ENCODE results near the gene RDH12. TPM values are rescaled to one million over a fixed set of nuclear protein-coding genes. Genes with fewer than 3 reads are reported as not detected.
A peak's percentile ranks its signal among the peaks of the same experiment; 100 is the strongest.
"Not testable (repeated sequence)": the region's sequence is repeated elsewhere in the genome, so short reads cannot be mapped to it uniquely, and the experiment has no call there.

RDH12 gene
- total RNA-seq, 2 experiments from 2014 or later: not detected

- Histone ChIP-seq H3K9me3 (ENCODE audit: low read length) (peaks cover 29% of the 10 kb centered on the region; the same call in 1 of the 2 replicates), H3K79me2 (ENCODE audit: insufficient read depth, low read depth, low read length) (no peaks in the 10 kb centered on the region), H3K4me3 (ENCODE audit: low read depth, low read length, poor library complexity, severe bottlenecking) (no peak overlapping the region), H2AFZ (ENCODE audit: low read length) (no peak overlapping the region), H3K9me2 (ENCODE audit: insufficient read depth, low read length) (no peaks in the 10 kb centered on the region), H3K36me3 (ENCODE audit: insufficient read depth, low read length) (no peaks in the 10 kb centered on the region), H4K20me1 (ENCODE audit: insufficient read depth, low read length) (no peaks in the 10 kb centered on the region), H3K4me1 (ENCODE audit: insufficient read depth, low read length, poor library complexity, severe bottlenecking) (no peaks in the 10 kb centered on the region), H3K4me2 (ENCODE audit: low read length) (no peak overlapping the region), H3K27ac (ENCODE audit: low read depth, low read length, poor library complexity, severe bottlenecking) (no peak overlapping the region)
- ChIA-PET CTCF (ENCODE audit: unreplicated experiment) (no interaction called here), POLR2A (interaction anchor here (0.8 kb wide), 1 partner anchor 12 kb away, joined by 3 read pairs; no protein-coding TSS in a partner anchor)
- BruUV-seq (replicated peaks): no TSS peak
- peak; percentile 56 for DNase-seq (ENCODE audit: low spot score)
- TF ChIP-seq EZH2phosphoT487 (IDR thresholded peaks at IDR 0.05; ENCODE audit: borderline replicate concordance, low read depth, low read length) (no peak), CTCF (conservative IDR thresholded peaks at IDR 0.05; ENCODE audit: low read length) (no peak)
- intact Hi-C loops (cut with micrococcal nuclease; ENCODE audit: unreplicated experiment): no loop called here
Measured at GRCh38 chr14:67710209-67710608, 8.5 kb downstream of the RDH12 start.

GRCh38 chr14:67717048-67717447, 15.4 kb downstream of the RDH12 start:
- POLR2A ChIA-PET: no interaction called here
- no TSS peak for BruUV-seq (replicated peaks)
- Histone ChIP-seq H3K4me2 (ENCODE audit: low read length) (no peak overlapping the region), H4K20me1 (ENCODE audit: insufficient read depth, low read length) (no peaks in the 10 kb centered on the region), H3K79me2 (ENCODE audit: insufficient read depth, low read depth, low read length) (no peaks in the 10 kb centered on the region), H3K27ac (ENCODE audit: low read depth, low read length, poor library complexity, severe bottlenecking) (no peak overlapping the region), H3K9me2 (ENCODE audit: insufficient read depth, low read length) (no peaks in the 10 kb centered on the region), H3K9me3 (ENCODE audit: low read length) (no peaks in the 10 kb centered on the region), H3K4me1 (ENCODE audit: insufficient read depth, low read length, poor library complexity, severe bottlenecking) (no peaks in the 10 kb centered on the region), H3K4me3 (ENCODE audit: low read depth, low read length, poor library complexity, severe bottlenecking) (no peak overlapping the region), H2AFZ (ENCODE audit: low read length) (no peak overlapping the region), H3K36me3 (ENCODE audit: insufficient read depth, low read length) (no peaks in the 10 kb centered on the region)
- DNase-seq (ENCODE audit: low spot score): no peak
- no peak for TF ChIP-seq CTCF (conservative IDR thresholded peaks at IDR 0.05; ENCODE audit: low read length)
- no peak for TF ChIP-seq EZH2phosphoT487 (IDR thresholded peaks at IDR 0.05; ENCODE audit: borderline replicate concordance, low read depth, low read length)
- intact Hi-C loops (cut with micrococcal nuclease; ENCODE audit: unreplicated experiment): no loop called here
- CTCF ChIA-PET (ENCODE audit: unreplicated experiment): no interaction called here

GRCh38 chr14:67718265-67718664, 16.6 kb downstream of the RDH12 start:
- DNase-seq (ENCODE audit: low spot score): no peak
- H2AFZ ChIP-seq (ENCODE audit: low read length): no peak overlapping the region
- no peaks in the 10 kb centered on the region for H4K20me1 ChIP-seq (ENCODE audit: insufficient read depth, low read length)
- H3K4me2 ChIP-seq (ENCODE audit: low read length): no peak overlapping the region
- no peaks in the 10 kb centered on the region for H3K9me2 ChIP-seq (ENCODE audit: insufficient read depth, low read length)
- no TSS peak for BruUV-seq (replicated peaks)
- intact Hi-C loops (cut with micrococcal nuclease; ENCODE audit: unreplicated experiment): no loop called here
- no peak overlapping the region for H3K27ac ChIP-seq (ENCODE audit: low read depth, low read length, poor library complexity, severe bottlenecking)
- H3K36me3 ChIP-seq (ENCODE audit: insufficient read depth, low read length): no peaks in the 10 kb centered on the region
- TF ChIP-seq CTCF (conservative IDR thresholded peaks at IDR 0.05; ENCODE audit: low read length) (no peak), EZH2phosphoT487 (IDR thresholded peaks at IDR 0.05; ENCODE audit: borderline replicate concordance, low read depth, low read length) (no peak)
- H3K9me3 ChIP-seq (ENCODE audit: low read length): no peaks in the 10 kb centered on the region
- ChIA-PET POLR2A (interaction anchor here (0.8 kb wide), 1 partner anchor 129 kb away, joined by 3 read pairs; no protein-coding TSS in a partner anchor), CTCF (ENCODE audit: unreplicated experiment) (no interaction called here)
- H3K4me1 ChIP-seq (ENCODE audit: insufficient read depth, low read length, poor library complexity, severe bottlenecking): no peaks in the 10 kb centered on the region
- no peak overlapping the region for H3K4me3 ChIP-seq (ENCODE audit: low read depth, low read length, poor library complexity, severe bottlenecking)
- no peaks in the 10 kb centered on the region for H3K79me2 ChIP-seq (ENCODE audit: insufficient read depth, low read depth, low read length)

GRCh38 chr14:67719385-67719784, 17.7 kb downstream of the RDH12 start:
- intact Hi-C loops (cut with micrococcal nuclease; ENCODE audit: unreplicated experiment); H3K9me3 ChIP-seq (ENCODE audit: low read length); DNase-seq (ENCODE audit: low spot score); H3K4me1 ChIP-seq (ENCODE audit: insufficient read depth, low read length, poor library complexity, severe bottlenecking); H3K79me2 ChIP-seq (ENCODE audit: insufficient read depth, low read depth, low read length); BruUV-seq (replicated peaks); H3K4me3 ChIP-seq (ENCODE audit: low read depth, low read length, poor library complexity, severe bottlenecking); H3K27ac ChIP-seq (ENCODE audit: low read depth, low read length, poor library complexity, severe bottlenecking); H3K4me2 ChIP-seq (ENCODE audit: low read length); CTCF ChIA-PET (ENCODE audit: unreplicated experiment); H3K9me2 ChIP-seq (ENCODE audit: insufficient read depth, low read length); H4K20me1 ChIP-seq (ENCODE audit: insufficient read depth, low read length); H3K36me3 ChIP-seq (ENCODE audit: insufficient read depth, low read length); H2AFZ ChIP-seq (ENCODE audit: low read length): not testable (repeated sequence)
- POLR2A ChIA-PET: interaction anchor here (1.0 kb wide), 1 partner anchor 168 kb away, joined by 3 read pairs; no protein-coding TSS in a partner anchor
